HG02798 (cell line): ENCODE data around the gene PODXL.
"Not testable (repeated sequence)": the region's sequence is repeated elsewhere in the genome, so short reads cannot be mapped to it uniquely, and the experiment has no call there.

Experiments
- ATAC-seq: cut with Tn5 transposase; IDR thresholded peaks from one replicate; pipeline ENCODE4 v1.9.1; 2021; ENCODE audit warnings: mild to moderate bottlenecking; ENCODE audit not compliant: unreplicated experiment, poor library complexity

PODXL gene

GRCh38 chr7:131515471-131515870, 41.0 kb downstream of the PODXL start:
- ATAC-seq, result not testable (repeated sequence)

GRCh38 chr7:131513245-131514061, 43.0 kb downstream of the PODXL start:
- peak; percentile 97 for ATAC-seq

- ATAC-seq, result no peak
Measured at GRCh38 chr7:131511774-131512535, 44.5 kb downstream of the PODXL start.

- no peak for ATAC-seq
Measured at GRCh38 chr7:131511071-131511470, 45.4 kb downstream of the PODXL start.

GRCh38 chr7:131509781-131510180, 46.6 kb downstream of the PODXL start:
- ATAC-seq, result no peak

GRCh38 chr7:131508754-131509486, 47.5 kb downstream of the PODXL start:
- no peak for ATAC-seq

GRCh38 chr7:131507592-131508331, 48.7 kb downstream of the PODXL start:
- peak; percentile 78 for ATAC-seq

- ATAC-seq, result no peak
Measured at GRCh38 chr7:131506597-131506996, 49.8 kb downstream of the PODXL start.

- no peak for ATAC-seq
Measured at GRCh38 chr7:131505636-131506557, 50.5 kb downstream of the PODXL start.

- ATAC-seq, result not testable (repeated sequence)
Measured at GRCh38 chr7:131505037-131505620, 51.3 kb downstream of the PODXL start.

GRCh38 chr7:131504157-131504899, 52.1 kb downstream of the PODXL start:
- no peak for ATAC-seq

GRCh38 chr7:131503639-131504038, 52.8 kb downstream of the PODXL start:
- no peak for ATAC-seq

- no peak for ATAC-seq
Measured at GRCh38 chr7:131502810-131503508, 53.5 kb downstream of the PODXL start.

- ATAC-seq, result no peak
Measured at GRCh38 chr7:131501930-131502685, 54.3 kb downstream of the PODXL start.

- peak; percentile 86 for ATAC-seq
Measured at GRCh38 chr7:131501422-131501821, 55.0 kb downstream of the PODXL start.

GRCh38 chr7:131500357-131500756, 56.1 kb downstream of the PODXL start:
- ATAC-seq, result no peak

GRCh38 chr7:131499801-131500200, 56.6 kb downstream of the PODXL start:
- no peak for ATAC-seq
